Endometrium (tissue), 2 donors: ENCODE measurements around the gene COG2.

ENCODE experiments used
- FAIRE-seq: peaks from 2 replicates; lab custom pipeline; 2012; peaks lifted over from hg19 to GRCh38; lab: Jason Lieb, UNC
- donor health status: control.
- donor health status: control.

Gene COG2

DNA sequence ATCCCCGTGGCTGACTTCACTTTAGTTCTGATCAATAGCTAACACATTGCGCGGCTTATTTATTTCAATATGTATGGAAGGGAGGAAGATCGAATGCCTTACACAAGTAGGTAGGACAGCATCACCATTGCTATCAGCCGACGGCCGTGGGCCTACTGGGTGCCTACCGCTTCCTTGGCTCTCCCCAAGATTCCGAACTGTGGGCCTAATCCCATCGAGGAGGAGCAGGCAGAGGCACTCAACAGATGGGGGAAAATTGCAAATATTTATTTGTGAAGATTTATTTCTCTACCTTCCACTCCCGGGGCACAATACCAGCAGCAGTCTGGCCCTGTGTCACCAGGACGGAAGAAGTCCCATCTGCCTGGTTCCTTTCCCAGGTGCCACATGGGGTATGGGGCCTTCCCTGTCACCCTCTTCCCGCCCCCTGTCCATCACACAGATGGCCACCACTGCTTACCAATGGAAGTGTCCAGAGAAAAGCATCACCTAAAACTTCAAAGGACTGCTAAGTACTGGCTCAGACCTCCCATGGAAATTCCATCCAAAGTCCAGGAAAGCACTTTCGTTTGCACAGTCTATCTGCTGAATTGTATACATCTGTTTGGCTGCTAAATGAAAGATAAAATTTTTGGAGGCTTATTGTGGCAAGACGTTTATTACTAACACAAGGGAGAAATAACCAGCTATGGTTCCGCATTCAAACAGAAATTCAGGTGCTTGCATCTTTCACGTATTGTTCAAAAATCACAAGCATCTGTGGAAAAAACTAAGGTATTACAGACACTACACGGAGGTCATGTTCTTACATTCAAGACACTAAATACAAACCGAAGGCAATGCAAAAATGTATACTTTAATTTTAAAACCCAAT lies 59.9 kb downstream of the COG2 start:
- FAIRE-seq: no peak

DNA sequence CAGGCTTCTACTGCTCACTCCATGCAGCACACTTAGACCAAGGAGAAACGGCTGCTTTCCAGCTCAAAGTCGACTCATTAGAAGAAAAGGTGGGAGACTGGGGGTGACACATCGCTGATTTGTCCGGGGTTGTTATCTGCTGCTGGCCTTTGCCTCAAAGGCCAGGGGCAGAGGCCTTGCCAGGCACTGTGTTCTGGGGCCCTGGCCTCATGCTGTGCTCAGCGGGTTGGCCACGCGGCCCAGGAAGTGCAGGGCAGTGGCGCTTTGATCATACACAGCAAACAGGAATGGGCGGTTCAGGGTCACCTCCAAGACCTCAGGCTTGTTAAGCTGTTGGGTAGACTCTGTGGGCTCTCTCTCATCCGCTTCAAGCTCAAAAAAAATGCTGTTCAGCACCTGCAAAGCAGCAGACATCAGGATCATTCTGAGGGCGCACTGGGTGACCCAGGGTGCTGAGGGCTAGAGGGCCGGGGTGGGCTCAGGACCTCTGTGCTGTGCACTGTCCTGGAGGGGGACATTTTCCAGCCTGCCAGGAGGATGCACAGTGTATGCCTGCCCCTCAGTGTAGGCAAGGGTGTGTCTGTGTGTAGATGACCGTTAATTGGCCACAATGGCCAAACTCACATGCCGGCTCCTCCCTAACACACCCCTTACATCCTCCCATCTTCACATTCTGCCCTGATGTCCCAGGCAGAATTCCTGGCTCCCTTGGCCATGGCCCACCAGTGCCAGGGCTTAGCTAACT lies 60.8 kb downstream of the COG2 start:
- FAIRE-seq: no peak

DNA sequence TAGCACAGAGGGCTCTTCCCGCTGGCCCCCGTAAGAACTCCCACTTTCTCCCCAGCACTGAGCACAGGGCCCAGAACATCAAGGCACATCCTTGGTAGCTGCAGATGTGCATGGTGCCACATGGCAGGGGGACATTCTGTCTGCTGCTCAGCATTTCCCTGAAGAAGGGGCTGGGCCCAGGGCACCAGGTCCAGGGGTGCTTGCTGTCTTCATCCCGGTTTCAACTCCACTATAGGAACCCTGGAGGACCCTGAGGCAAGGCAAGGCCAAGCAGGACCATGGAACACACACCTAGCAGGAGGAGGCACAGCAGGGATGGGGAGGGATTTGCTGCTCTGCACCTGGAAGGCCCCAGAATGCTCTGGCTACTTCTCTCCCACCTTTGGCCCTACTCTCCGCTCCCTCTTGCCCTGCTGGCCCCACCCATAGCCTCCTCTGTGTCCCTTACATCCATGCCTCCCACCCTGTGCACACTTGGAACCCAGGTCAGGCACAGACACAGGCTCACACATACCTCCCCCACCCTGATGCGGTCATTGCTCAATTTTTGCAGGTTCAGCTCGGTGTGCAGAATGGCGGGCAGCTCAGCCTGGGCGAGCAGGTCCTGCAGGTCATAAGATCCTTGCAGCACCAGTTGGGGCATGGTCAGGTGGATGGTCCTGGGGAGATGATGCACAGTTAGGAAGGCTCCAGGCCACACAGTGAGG lies 61.6 kb downstream of the COG2 start:
- FAIRE-seq: no peak

DNA sequence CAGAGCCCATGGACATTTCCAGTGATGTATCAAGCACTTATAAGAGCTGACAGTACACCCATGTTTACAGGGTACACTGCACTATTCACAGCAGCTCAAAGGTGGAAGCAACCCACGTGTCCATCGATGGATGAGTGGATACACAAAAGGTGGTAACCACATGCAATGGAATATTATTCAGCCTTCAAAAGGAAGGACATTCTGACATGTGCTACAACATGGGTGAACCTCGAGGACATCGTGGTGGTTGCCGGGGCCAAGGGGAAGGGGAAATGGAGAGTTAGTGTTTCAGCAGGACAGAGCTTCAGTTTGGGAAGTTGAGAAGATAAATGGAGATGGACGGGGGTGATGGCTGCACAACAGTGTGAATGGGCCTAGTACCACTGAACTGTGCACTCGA lies 62.5 kb downstream of the COG2 start:
- FAIRE-seq: no peak

- no peak for FAIRE-seq
Observed at GRCh38 chr1:230705289-230706019, 63.2 kb downstream of the COG2 start.

GRCh38 chr1:230706020-230706699 lies 63.9 kb downstream of the COG2 start:
- FAIRE-seq: no peak

DNA sequence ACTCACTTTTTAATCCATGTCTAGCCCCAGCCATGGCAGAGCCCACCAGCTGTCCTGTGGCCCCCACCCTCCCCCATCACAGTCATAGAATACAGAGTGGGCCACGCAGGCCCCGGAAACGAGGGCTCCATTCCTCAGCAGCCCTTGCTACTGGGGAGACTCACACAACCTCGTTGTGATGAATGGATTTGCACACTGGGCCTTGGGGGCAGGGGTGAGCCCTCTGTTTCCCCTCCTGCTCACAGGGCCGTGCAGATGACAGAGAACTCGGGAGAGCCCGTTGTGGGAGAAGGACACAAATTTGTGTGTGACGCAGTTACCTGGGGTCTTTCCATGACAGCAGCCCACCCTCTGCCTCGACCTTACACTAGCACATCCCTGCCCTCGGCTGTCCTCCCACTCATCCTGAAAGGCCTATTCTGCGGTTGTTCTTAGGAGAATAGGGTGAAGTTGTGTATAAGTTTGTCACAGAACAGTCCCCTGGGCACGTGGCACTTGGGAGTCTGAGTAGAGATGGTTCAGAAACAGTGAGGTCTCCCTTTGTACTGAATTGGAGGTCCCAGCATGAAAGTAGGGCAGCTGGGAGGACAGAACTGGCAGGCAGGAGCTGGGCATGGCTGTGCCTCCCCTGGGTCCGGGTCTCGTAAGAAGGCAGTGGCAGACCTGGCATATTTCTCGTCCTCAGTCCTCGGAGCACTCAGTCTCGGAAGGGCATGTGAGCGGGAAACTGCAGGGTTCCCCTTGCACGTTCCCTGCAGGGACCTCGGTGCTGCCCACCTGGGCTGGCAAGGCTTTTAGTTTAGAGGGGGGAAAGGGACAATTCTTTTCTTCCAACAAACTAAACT lies 64.8 kb downstream of the COG2 start:
- no peak for FAIRE-seq

- no peak for FAIRE-seq
Observed at GRCh38 chr1:230707732-230708630, 65.7 kb downstream of the COG2 start.

GRCh38 chr1:230708631-230709580 lies 66.6 kb downstream of the COG2 start:
- no peak for FAIRE-seq

GRCh38 chr1:230709619-230710542 lies 67.6 kb downstream of the COG2 start:
- FAIRE-seq: no peak

- FAIRE-seq: no peak
Observed at GRCh38 chr1:230710543-230710904, 68.2 kb downstream of the COG2 start.

GRCh38 chr1:230711245-230711644 lies 69.0 kb downstream of the COG2 start:
- FAIRE-seq: no peak

GRCh38 chr1:230712470-230712942 lies 70.2 kb downstream of the COG2 start:
- FAIRE-seq: no peak

DNA sequence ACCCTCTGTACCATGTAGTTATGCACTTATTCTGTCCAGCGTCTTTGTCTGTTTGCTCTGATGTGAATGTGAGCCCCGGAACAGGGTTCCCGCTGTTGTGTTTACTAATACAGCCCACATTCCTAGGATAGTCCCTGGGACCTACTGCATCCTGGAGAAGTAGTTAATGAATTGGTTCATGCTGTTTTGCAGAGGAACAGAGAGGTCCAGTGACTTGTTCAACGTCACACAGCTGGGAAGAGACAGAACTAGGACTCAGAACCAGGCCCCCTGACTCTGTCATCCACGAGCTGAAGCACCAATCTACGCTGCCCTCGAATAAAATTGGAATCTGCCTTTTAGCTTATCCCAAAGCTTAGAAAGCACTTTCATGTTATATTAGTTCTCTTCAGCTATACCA lies 70.9 kb downstream of the COG2 start:
- no peak for FAIRE-seq

DNA sequence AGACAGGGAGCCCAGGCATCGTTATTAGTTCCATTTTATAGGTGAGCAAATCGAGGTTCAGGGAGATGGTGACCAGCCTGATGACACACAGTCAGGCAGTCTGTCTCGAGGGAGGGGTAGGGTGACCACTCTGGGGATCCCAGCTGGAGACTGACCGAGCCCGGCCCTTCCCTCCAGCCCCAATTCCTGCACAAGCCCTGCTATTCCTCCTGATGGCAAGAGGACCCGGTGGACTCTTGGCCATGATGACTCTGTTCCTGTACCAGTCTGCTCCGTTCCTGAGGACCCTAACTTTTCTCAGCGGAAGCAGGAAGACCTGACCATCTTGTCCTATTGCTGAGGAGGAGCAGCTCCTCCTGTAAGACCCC lies 71.2 kb downstream of the COG2 start:
- no peak for FAIRE-seq

DNA sequence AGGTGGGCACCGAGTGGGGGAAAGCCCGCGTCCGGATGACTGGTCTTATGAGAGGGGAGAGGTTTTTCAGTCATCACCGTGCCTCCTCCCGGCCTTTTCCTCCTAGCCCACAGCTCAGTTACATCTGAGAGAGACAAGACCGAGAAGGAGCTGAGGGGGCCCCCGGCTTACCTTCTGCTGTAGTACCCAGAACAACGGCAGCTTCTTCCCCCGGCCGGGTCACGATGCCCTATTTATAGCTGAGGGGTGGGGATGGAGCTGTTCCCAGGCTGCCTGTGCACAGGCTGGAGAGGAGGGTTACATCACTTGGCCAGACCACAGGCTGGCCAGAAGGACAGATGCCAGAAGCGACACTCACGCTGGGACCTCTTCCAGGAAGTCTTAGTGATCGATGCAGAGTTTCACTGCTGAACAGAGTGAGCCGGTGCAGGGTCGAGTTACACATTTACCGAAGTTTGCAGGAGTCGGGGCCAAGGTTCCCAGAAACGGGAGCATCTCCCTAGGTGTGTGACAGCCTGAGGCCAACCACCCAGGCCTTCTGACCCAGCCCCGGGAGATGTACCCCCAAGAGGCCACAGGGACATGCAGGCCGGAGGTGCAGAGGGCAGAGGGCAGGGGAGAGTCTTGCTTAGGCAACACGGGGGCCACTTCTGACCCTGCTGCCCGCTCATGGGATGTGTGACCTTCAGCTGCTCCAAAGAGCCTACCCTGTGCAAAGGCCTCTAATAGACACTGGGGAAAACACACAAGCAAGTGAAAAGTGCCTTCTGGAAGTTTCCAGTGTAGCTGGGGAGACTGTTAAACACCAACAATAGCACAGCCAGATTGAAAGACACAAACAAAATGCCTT lies 71.9 kb downstream of the COG2 start, which contains the start of gene AGT:
Gene AGT (minus strand): TSS at position 208 of the 850 bp plus-strand sequence. CDS start 3,299 bp downstream, outside the sequence.
- no peak for FAIRE-seq
